HepG2 (cell line): ENCODE measurements around the gene MLX. TPM values are rescaled to one million over a fixed set of nuclear protein-coding genes. Genes with fewer than 3 reads are reported as not detected.

Experiments used
- ATAC-seq: fragments of 200-7000 bp; cut with Tn5 transposase; 3 replicates; pipeline ENCODE4 v1.9.1; 2020; ENCODE audit warnings: mild to moderate bottlenecking, moderate library complexity
- BruUV-seq: library from RNA; stranded (reverse); fragments of 400-500 nt; replicated peaks from 2 replicates; lab custom pipeline; 2021; lab: Mats Ljungman, UMichigan
- CTCF ChIA-PET: fragments of 300-600 bp; formaldehyde crosslinking; extraction: SDS; loops from one replicate; lab custom pipeline; 2021; ENCODE audit warnings: low total read pairs, inconsistent platforms, low intra/inter-chr PET ratio; lab: Yijun Ruan, JAX
- POLR2A ChIA-PET: fragments of 350-600 bp; sonication (Branson Sonifier 250); formaldehyde crosslinking; loops from one replicate; lab custom pipeline; 2020; ENCODE audit warnings: antibody characterized with exemption, inconsistent platforms; lab: Yijun Ruan, JAX
- DNase-seq: peaks from one replicate; pipeline ENCODE4 v3.0.0-alpha.2; 2015; ENCODE audit warnings: low spot score
- FAIRE-seq: peaks from 3 replicates; lab custom pipeline; 2011; peaks lifted over from hg19 to GRCh38; lab: Jason Lieb, UNC
- H2AFZ ChIP-seq: one replicate; pipeline ENCODE4 v1.6.1; 2011; ENCODE audit warnings: low read length, inconsistent platforms
- H3K27ac ChIP-seq: fragments of 300-600 bp; 3 replicates; pipeline ENCODE4 v1.8.0; 2011; ENCODE audit warnings: mixed run types, mild to moderate bottlenecking, mixed read lengths, low read length, inconsistent platforms; ENCODE audit not compliant: insufficient read depth; ENCODE audit errors: extremely low read length
- H3K27me3 ChIP-seq, 2 experiments: fragments of 200-600 bp in 1 of 2; 2 replicates in 1 of 2; 3 replicates in 1 of 2; pipeline versions ENCODE4 v1.6.0 to v1.8.0; 2011; ENCODE audit warnings: low read length in 2 of 2, mild to moderate bottlenecking in 2 of 2, moderate library complexity in 2 of 2, inconsistent platforms in 1 of 2; ENCODE audit not compliant: insufficient read depth in 2 of 2, control insufficient read depth in 1 of 2
- H3K36me3 ChIP-seq, 2 experiments: fragments of 200-600 bp in 1 of 2; replicated peaks in 1 of 2; 2 replicates in 1 of 2; 3 replicates in 1 of 2; pipeline versions ENCODE4 v1.5.1 to v1.8.0; 2011; ENCODE audit warnings: low read length in 2 of 2, inconsistent platforms in 1 of 2; ENCODE audit not compliant: insufficient read depth in 2 of 2, control insufficient read depth in 1 of 2
- H3K4me1 ChIP-seq: 2 replicates; pipeline ENCODE4 v1.5.1; 2012; ENCODE audit warnings: low read length, inconsistent platforms; ENCODE audit not compliant: insufficient read depth
- H3K4me2 ChIP-seq: 2 replicates; pipeline ENCODE4 v1.6.0; 2011; ENCODE audit warnings: low read depth, low read length, inconsistent platforms
- H3K4me3 ChIP-seq, 3 experiments: fragments of 200-600 bp in 1 of 3; sonication (generic), shearing (Covaris generic) in 1 of 3; replicated peaks in 1 of 3; 2 replicates each; pipeline ENCODE4 v1.5.1; 2011 to 2016; ENCODE audit warnings: low read length in 3 of 3, inconsistent platforms in 2 of 3, low read depth in 2 of 3, mild to moderate bottlenecking in 2 of 3, control low read depth in 1 of 3, mixed read lengths in 1 of 3; ENCODE audit not compliant: insufficient read depth in 1 of 3
- H3K79me2 ChIP-seq: one replicate; pipeline ENCODE4 v1.6.1; 2011; ENCODE audit warnings: low read length, inconsistent platforms; ENCODE audit not compliant: insufficient read depth
- H3K9ac ChIP-seq: 2 replicates; pipeline ENCODE4 v1.6.0; 2011; ENCODE audit warnings: mild to moderate bottlenecking, low read depth, low read length, inconsistent platforms; ENCODE audit not compliant: insufficient read depth
- H3K9me3 ChIP-seq: 2 replicates; pipeline ENCODE4 v1.5.1; 2012; ENCODE audit warnings: mild to moderate bottlenecking, low read length
- H4K20me1 ChIP-seq: 2 replicates; pipeline ENCODE4 v1.6.0; 2011; ENCODE audit warnings: inconsistent platforms, mild to moderate bottlenecking, low read length, moderate library complexity; ENCODE audit not compliant: insufficient read depth
- AGO1 ChIP-seq: fragments of 200-400 bp; formaldehyde crosslinking; IDR thresholded peaks from 2 replicates; pipeline ENCODE4 v1.6.1; 2017; ENCODE audit warnings: mild to moderate bottlenecking, low read depth, low read length, moderate library complexity; ENCODE audit not compliant: poor library complexity, severe bottlenecking
- ARNTL ChIP-seq: sonication (generic); formaldehyde crosslinking; IDR thresholded peaks from 2 replicates; pipeline ENCODE4 v1.4.0; 2020; ENCODE audit warnings: mild to moderate bottlenecking, missing genetic modification reagents
- CENPT ChIP-seq: sonication (generic); formaldehyde crosslinking; IDR thresholded peaks from 2 replicates; pipeline ENCODE4 v1.8.0; 2022; ENCODE audit warnings: low read depth, mild to moderate bottlenecking, moderate library complexity, missing genetic modification reagents
- ONECUT2 ChIP-seq: sonication (generic); formaldehyde crosslinking; IDR thresholded peaks from 2 replicates; pipeline ENCODE4 v1.4.0; 2020; ENCODE audit warnings: missing genetic modification reagents
- RBFOX2 ChIP-seq: fragments of 200-400 bp; formaldehyde crosslinking; IDR thresholded peaks from 2 replicates; pipeline ENCODE4 v1.6.1; 2017; ENCODE audit warnings: low read depth, mild to moderate bottlenecking, low read length
- SAFB2 ChIP-seq: sonication (generic); formaldehyde crosslinking; IDR thresholded peaks from 2 replicates; pipeline ENCODE4 v1.5.1; 2020; ENCODE audit warnings: missing genetic modification reagents, low read depth, mild to moderate bottlenecking, borderline replicate concordance
- TEAD3 ChIP-seq: optimal IDR thresholded peaks from 2 replicates; pipeline ENCODE3; 2016; ENCODE audit warnings: borderline replicate concordance
- ZBTB21 ChIP-seq: sonication (generic); formaldehyde crosslinking; IDR thresholded peaks from 2 replicates; pipeline ENCODE4 v1.4.0; 2020; ENCODE audit warnings: missing genetic modification reagents
- ZFP36L1 ChIP-seq: sonication (generic); formaldehyde crosslinking; IDR thresholded peaks from 2 replicates; pipeline ENCODE4 v1.8.0; 2022; ENCODE audit warnings: mild to moderate bottlenecking, missing genetic modification reagents, moderate library complexity
- ZFP41 ChIP-seq: sonication (generic); formaldehyde crosslinking; IDR thresholded peaks from 2 replicates; pipeline ENCODE4 v1.4.0; 2020; ENCODE audit warnings: mild to moderate bottlenecking, missing genetic modification reagents, borderline replicate concordance
- ZNF260 ChIP-seq: sonication (generic); formaldehyde crosslinking; IDR thresholded peaks from 2 replicates; pipeline ENCODE4 v1.4.0; 2020; ENCODE audit warnings: missing genetic modification reagents, low read depth, mild to moderate bottlenecking, borderline replicate concordance
- ZNF446 ChIP-seq: sonication (generic); formaldehyde crosslinking; IDR thresholded peaks from 2 replicates; pipeline ENCODE4 v1.5.0; 2020; ENCODE audit warnings: mild to moderate bottlenecking, missing genetic modification reagents
- ZSCAN30 ChIP-seq: sonication (generic); formaldehyde crosslinking; IDR thresholded peaks from 2 replicates; pipeline ENCODE4 v1.5.0; 2020; ENCODE audit warnings: mild to moderate bottlenecking, missing genetic modification reagents
- WGBS: methylation state at CpG from one replicate; pipeline ENCODE4 v1.1.6; 2017; ENCODE audit warnings: low lambda C conversion rate; 5-methylcytosine and 5-hydroxymethylcytosine counted together
- in situ Hi-C: cut with HindIII; loops from 2 replicates; pipeline ENCODE4 v1.10.0; 2017; ENCODE audit warnings: low pct_unique_long_range_greater_than_20kb; ENCODE audit not compliant: extremely low pct_ligation_motif_present
- intact Hi-C: fragments of 100-400 bp; cut with micrococcal nuclease; formaldehyde crosslinking; loops from one replicate; pipeline ENCODE4 v1.10.0; 2022; ENCODE audit not compliant: unreplicated experiment
- polyA plus RNA-seq, 8 experiments: library from polyadenylated mRNA; depleted of rRNA in 3 of 8; stranded (reverse) in 7 of 8; unstranded in 1 of 8; fragments of >200 nt; fragmentation: Illumina TruSeq in 4 of 8; extraction: Trizol in 4 of 8; gene quantifications; 2 replicates each; pipeline versions ENCODE4 v1.2.1 to v1.2.3, GENCODE V29; 2011 to 2016; ENCODE audit warnings: low read depth in 4 of 8, missing spikeins in 1 of 8, mixed read lengths in 1 of 8; ENCODE audit not compliant: insufficient read depth in 1 of 8
- total RNA-seq, 5 experiments: library from RNA; depleted of rRNA; stranded (reverse); fragments of >200 nt; fragmentation: Illumina TruSeq; extraction: Trizol; gene quantifications; 2 replicates each; pipeline ENCODE4 v1.2.3, GENCODE V29; 2016; ENCODE audit warnings: low read depth in 1 of 5
- TF ChIP-seq, protein P1 (sequence below): sonication (generic); formaldehyde crosslinking; IDR thresholded peaks from 2 replicates; pipeline ENCODE4 v1.4.0; 2020; ENCODE audit warnings: missing genetic modification reagents; ENCODE audit errors: not compliant biosample characterization
- TF ChIP-seq, protein P2 (sequence below): sonication (generic); formaldehyde crosslinking; IDR thresholded peaks from 2 replicates; pipeline ENCODE4 v1.4.0; 2020; ENCODE audit warnings: missing genetic modification reagents, borderline replicate concordance
- TF ChIP-seq, protein P3 (sequence below): sonication (generic); IDR thresholded peaks from 2 replicates; pipeline ENCODE4 v1.6.1; 2016; ENCODE audit warnings: low read depth, borderline replicate concordance
- TF ChIP-seq, protein P4 (sequence below): IDR thresholded peaks from 2 replicates; pipeline ENCODE4 v1.6.1; 2016; ENCODE audit warnings: missing compliant biosample characterization, missing genetic modification reagents, borderline replicate concordance

The MLX gene
- total and polyA plus RNA-seq, 2 of the 13 experiments (the other 11 are each of a cell fraction or from before 2014, with no cell fraction given): 38.9 to 74.4 TPM

DNA sequence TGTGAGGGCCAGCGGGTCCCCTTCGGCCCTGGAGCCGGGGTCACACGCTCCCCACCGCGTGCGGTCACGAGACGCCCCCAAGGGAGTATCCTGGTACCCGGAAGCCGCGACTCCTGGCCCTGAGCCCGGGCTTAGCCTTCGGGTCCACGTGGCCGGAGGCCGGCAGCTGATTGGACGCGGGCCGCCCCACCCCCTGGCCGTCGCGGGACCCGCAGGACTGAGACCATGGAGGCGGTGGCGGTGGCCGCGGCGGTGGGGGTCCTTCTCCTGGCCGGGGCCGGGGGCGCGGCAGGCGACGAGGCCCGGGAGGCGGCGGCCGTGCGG is 30.9 kb upstream of the MLX start, which contains the start of gene NAGLU:
TSS of gene NAGLU (plus strand) at position 194 of the 324 bp plus-strand sequence. CDS start at position 226, 32 bp downstream.
- Histone ChIP-seq H3K9me3 (no peaks in the 10 kb centered on the region), H3K79me2 (peaks cover 13% of the 10 kb centered on the region), H3K4me2 (peak within 1 kb of the TSS; percentile 99), H3K4me3 (peak within 1 kb of the TSS; percentile 54 to 72 (median 66)), H3K27ac (peak within 1 kb of the TSS; percentile 79), H3K4me1 (peaks cover 62% of the 10 kb centered on the region), H3K27me3 (no peaks in the 10 kb centered on the region), H2AFZ (no peak within 1 kb of the TSS), H3K9ac (peak within 1 kb of the TSS; percentile 83), H3K36me3 (peaks cover 3 to 5% of the 10 kb centered on the region in 2 experiments; a peak in 1 of 5 replicates), H4K20me1 (no peaks in the 10 kb centered on the region)
- DNase-seq (peak; percentile 89), FAIRE-seq (no peak), ATAC-seq (peak; percentile 74)
- ChIA-PET POLR2A (interaction anchor here (1.0 to 4.2 kb wide), 27 partner anchors 9 to 261 kb away, joined by 3 to 68 read pairs (median 6); partner anchors contain the start of genes CAVIN1, COASY, HSD17B1 and MLX), CTCF (no interaction called here)
- intact Hi-C loops (no loop called here), in situ Hi-C loops (no loop called here)
- BruUV-seq: no TSS peak
- 0% methylated on average over 2 of the region's 40 CpGs for WGBS
- TF ChIP-seq ZBTB21 (CRISPR knock-in tag) (no peak), ZNF446 (CRISPR knock-in tag) (no peak), ONECUT2 (CRISPR knock-in tag) (peak; percentile 37; the same call in 1 of the 2 replicates), ARNTL (CRISPR knock-in tag) (peak; percentile 89), AGO1 (peak; percentile 74), ZNF260 (CRISPR knock-in tag) (no peak), RBFOX2 (peak; percentile 97), CENPT (CRISPR knock-in tag) (no peak), ZFP41 (CRISPR knock-in tag) (0 out of 2 replicates have a peak, but pooled peaks have one; percentile 14), TEAD3 (peak; percentile 63), SAFB2 (CRISPR knock-in tag) (no peak; the same call in 1 of the 2 replicates), ZSCAN30 (CRISPR knock-in tag) (no peak), ZFP36L1 (CRISPR knock-in tag) (0 out of 2 replicates have a peak, but pooled peaks have one; percentile 48)
- TF ChIP-seq, protein P1, sequence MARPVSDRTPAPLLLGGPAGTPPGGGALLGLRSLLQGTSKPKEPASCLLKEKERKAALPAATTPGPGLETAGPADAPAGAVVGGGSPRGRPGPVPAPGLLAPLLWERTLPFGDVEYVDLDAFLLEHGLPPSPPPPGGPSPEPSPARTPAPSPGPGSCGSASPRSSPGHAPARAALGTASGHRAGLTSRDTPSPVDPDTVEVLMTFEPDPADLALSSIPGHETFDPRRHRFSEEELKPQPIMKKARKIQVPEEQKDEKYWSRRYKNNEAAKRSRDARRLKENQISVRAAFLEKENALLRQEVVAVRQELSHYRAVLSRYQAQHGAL: no peak
- TF ChIP-seq, protein P2, sequence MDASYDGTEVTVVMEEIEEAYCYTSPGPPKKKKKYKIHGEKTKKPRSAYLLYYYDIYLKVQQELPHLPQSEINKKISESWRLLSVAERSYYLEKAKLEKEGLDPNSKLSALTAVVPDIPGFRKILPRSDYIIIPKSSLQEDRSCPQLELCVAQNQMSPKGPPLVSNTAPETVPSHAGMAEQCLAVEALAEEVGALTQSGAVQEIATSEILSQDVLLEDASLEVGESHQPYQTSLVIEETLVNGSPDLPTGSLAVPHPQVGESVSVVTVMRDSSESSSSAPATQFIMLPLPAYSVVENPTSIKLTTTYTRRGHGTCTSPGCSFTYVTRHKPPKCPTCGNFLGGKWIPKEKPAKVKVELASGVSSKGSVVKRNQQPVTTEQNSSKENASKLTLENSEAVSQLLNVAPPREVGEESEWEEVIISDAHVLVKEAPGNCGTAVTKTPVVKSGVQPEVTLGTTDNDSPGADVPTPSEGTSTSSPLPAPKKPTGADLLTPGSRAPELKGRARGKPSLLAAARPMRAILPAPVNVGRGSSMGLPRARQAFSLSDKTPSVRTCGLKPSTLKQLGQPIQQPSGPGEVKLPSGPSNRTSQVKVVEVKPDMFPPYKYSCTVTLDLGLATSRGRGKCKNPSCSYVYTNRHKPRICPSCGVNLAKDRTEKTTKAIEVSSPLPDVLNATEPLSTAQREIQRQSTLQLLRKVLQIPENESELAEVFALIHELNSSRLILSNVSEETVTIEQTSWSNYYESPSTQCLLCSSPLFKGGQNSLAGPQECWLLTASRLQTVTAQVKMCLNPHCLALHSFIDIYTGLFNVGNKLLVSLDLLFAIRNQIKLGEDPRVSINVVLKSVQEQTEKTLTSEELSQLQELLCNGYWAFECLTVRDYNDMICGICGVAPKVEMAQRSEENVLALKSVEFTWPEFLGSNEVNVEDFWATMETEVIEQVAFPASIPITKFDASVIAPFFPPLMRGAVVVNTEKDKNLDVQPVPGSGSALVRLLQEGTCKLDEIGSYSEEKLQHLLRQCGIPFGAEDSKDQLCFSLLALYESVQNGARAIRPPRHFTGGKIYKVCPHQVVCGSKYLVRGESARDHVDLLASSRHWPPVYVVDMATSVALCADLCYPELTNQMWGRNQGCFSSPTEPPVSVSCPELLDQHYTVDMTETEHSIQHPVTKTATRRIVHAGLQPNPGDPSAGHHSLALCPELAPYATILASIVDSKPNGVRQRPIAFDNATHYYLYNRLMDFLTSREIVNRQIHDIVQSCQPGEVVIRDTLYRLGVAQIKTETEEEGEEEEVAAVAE (CRISPR knock-in tag): peak; percentile 3; the same call in 1 of the 2 replicates
- TF ChIP-seq, protein P3, sequence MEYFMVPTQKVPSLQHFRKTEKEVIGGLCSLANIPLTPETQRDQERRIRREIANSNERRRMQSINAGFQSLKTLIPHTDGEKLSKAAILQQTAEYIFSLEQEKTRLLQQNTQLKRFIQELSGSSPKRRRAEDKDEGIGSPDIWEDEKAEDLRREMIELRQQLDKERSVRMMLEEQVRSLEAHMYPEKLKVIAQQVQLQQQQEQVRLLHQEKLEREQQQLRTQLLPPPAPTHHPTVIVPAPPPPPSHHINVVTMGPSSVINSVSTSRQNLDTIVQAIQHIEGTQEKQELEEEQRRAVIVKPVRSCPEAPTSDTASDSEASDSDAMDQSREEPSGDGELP: peak; percentile 28; the same call in 1 of the 2 replicates
- TF ChIP-seq, protein P4, sequence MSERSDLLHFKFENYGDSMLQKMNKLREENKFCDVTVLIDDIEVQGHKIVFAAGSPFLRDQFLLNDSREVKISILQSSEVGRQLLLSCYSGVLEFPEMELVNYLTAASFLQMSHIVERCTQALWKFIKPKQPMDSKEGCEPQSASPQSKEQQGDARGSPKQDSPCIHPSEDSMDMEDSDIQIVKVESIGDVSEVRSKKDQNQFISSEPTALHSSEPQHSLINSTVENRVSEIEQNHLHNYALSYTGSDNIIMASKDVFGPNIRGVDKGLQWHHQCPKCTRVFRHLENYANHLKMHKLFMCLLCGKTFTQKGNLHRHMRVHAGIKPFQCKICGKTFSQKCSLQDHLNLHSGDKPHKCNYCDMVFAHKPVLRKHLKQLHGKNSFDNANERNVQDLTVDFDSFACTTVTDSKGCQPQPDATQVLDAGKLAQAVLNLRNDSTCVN (CRISPR knock-in tag): peak; percentile 71; the same call in 1 of the 2 replicates
